GM15510 (cell line): ENCODE data around the gene MAP1B.

Source experiments
- POLR2A ChIP-seq: IDR thresholded peaks from 3 replicates; pipeline ENCODE4 v1.6.1; 2011; ENCODE audit warnings: borderline replicate concordance; ENCODE audit not compliant: insufficient read length; ENCODE audit errors: extremely low read depth

MAP1B gene

GRCh38 chr5:72115296-72115695 lies 8.0 kb downstream of the MAP1B start:
- no peak for TF ChIP-seq POLR2A

DNA sequence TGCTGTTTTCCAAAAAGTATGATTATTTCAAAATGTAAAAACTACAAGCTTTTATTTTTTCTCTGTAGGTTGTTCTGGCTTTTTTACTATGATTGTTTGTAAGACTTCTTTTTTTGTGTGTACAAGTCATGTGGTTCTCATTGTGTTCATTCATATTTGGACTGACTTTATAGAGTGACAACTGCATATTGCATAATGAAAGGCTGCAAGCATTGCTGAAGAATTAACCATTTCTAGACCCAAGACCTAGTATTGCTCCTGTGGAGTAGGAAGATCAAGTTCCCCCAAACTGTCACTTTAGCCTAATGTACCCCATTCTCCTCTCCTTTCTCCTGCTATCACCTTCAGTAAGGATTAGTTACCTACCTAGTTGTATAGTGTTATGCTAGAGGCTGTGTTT lies 10.0 kb downstream of the MAP1B start:
- no peak for TF ChIP-seq POLR2A

DNA sequence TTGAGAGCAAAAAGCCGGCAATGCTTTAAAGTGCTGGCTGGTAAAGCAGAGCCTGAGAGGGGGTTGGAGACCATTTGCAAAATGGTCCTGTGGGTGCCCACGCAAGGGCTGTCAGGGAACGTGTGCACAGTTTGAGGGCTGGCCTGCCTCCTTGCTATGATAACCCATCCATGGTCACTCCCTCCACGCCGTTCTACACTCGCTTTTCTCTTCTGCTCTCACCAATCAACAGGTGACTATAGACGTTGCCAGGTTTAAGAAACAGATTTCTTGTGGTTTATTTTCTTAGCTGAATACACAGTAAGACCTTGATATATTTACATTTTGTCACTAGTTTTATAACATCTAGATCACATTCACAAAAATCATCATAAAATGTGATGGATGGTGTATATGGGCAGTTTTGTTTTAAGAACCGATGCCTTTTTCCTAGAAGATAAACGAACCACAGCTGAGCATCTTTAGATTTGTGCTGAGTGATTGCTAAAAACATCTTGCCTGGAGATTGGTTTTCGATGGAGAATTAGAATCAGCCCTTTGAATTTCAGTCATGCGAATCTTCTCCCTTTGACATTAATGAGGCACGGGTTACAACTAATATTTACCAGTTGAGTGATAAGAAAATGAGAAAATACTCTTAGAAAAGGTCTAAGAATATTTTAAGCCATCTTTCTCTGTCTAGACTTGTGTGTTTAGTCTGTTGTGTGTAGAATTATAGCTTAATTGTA lies 13.9 kb downstream of the MAP1B start:
- no peak for TF ChIP-seq POLR2A

DNA sequence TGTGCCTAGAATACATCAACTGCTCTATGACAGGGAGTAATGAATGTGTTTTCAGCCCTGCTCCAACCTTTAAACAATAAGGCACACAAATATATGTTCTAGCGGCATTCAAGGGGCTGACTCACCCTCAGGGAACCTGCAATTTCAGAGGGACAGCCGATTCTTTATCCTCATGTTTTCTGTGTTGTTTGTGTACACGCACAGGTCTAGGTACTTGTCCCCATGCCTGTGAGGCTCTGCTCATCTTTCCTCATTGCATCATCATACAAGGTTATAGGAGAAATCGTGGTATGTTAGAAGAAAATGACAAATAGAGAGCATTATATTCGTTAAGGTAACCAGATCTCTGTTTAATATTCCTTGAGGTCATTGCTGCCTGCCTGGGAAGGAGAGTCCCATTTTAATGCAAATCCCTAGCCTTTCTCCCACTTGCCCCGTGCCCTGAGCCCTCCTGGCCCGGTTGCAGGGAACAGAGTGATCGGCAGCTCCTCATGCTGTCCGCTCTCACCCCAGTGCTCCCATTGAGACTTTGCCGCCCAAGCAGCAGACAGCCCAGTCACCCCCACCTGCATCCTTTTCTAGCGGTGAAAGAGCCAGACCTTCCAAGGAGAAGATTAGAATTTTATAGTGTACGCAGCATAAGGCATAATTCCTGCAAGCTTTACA lies 14.6 kb downstream of the MAP1B start:
- TF ChIP-seq POLR2A, result no peak

DNA sequence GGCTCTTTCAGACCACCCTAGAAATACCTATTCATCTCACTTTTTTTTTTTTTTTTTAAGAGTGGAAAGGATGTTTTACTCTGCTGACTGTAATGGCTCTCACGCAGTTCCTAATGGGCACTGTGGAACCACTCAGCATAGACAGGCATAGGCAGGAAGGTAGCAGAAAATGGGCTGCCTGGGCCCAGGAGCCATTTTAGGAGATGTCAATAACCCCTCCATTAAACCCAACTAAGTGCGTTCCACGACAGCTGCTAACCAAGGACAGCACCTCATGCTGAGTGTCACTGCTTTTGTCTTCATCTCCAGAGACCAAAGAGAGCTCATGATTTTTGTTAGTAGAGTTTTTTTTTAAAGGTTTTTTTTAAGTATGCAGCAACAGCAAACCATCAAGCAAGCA lies 15.3 kb downstream of the MAP1B start:
- TF ChIP-seq POLR2A, result no peak

- no peak for TF ChIP-seq POLR2A
Measured at GRCh38 chr5:72123764-72124376, 16.6 kb downstream of the MAP1B start.

DNA sequence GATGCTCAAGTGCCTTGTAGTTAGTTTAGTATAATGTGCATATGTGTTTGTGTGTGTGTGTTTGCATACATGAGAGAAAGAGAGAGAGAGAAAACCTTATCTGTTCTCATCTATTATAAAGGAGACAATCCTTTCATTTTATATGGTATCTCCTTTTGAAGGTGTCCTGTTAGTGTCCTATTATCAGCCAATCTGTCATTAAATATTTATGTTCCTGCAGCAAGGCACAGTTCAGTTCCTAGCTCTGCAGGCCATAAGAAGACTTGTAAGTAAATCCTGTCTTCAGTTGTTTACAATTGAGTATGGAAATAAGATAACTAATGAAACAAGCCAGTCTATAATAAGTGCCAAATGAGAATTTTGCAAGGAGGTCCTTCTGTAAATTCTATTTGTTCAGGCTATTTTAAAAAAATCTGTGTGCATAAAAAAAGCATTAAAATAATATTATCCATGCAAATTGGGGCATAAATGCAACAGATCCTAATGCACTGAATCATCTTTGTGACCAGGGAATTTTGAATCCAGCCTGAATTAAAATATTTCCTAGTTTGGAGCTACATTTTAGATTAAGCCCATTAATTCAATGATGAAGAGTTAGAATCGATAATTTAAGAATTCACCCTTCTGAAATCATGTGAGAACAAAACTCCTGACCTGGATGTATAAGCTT lies 18.1 kb downstream of the MAP1B start:
- TF ChIP-seq POLR2A, result no peak

DNA sequence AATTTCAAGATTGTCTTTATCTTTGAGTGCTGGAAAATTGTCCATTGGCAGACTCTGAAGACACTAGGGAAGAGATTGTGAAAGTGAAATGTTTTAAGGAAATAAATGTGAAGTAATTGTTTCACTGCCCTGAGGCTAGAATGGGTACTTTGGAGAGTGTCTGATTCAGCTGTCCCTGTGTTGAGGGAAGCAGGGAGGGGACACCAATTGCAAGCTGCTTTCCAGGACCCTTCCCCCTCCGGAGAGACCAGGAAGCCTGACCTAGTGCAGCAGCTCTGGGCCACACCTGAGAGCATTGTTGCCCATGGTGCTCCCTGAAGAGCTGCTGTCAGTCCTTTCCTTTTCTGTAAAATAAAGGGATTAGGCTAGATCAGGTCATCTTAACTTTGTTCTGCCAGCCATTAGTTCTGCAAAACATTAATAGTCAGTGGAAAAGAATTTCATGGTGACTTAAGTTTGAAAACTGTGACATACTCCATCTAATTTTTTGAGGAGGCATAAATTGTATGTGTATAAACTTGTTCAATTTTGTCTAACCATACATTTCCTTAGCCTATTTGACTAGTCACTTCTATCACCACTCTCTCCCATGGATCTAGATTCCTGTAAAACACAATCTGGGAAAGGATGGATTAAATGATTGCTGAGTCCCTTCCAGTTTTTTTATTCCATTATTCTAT lies 18.8 kb downstream of the MAP1B start:
- TF ChIP-seq POLR2A, result no peak

DNA sequence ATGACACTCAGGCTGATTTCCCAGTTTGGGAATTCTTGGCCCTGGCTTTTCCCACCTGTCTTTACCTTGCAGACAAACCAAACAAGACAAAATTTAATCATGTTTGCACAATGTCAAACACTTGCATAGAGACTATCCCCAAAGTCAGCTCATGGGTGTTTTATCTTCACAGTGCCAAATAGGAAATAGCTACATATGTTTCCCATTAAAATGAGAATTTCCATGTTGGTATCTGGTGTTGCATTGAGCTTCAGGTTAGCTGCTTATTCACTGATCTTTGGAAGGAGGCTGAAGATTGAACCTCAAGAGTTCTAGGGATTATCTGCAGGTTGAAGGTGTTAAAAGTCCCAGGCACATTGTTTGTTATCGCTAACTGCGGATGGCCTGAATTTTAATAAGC lies 19.5 kb downstream of the MAP1B start:
- TF ChIP-seq POLR2A, result no peak

- TF ChIP-seq POLR2A, result no peak
Measured at GRCh38 chr5:72129725-72130124, 22.4 kb downstream of the MAP1B start.

DNA sequence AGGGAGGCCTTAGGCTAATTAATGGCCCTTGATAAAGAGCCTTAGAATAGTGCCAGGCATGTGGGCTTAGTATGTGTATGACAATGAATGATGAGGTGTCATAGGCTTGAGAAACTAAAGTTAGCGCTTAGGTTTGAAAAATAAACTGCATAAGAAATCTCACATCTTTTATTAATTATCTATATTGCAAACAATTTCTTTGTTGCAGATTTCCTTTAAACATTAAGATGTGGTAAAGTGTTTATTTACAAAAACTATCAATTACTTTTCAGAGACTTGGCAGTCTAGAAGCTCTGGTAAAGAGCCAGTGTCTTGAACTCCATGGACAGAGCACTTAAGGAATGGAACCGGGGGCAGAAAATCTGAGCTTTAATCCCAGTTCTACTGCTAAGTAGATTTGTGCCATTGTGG lies 23.1 kb downstream of the MAP1B start:
- TF ChIP-seq POLR2A, result no peak

- TF ChIP-seq POLR2A, result no peak
Measured at GRCh38 chr5:72133212-72133990, 26.1 kb downstream of the MAP1B start.

DNA sequence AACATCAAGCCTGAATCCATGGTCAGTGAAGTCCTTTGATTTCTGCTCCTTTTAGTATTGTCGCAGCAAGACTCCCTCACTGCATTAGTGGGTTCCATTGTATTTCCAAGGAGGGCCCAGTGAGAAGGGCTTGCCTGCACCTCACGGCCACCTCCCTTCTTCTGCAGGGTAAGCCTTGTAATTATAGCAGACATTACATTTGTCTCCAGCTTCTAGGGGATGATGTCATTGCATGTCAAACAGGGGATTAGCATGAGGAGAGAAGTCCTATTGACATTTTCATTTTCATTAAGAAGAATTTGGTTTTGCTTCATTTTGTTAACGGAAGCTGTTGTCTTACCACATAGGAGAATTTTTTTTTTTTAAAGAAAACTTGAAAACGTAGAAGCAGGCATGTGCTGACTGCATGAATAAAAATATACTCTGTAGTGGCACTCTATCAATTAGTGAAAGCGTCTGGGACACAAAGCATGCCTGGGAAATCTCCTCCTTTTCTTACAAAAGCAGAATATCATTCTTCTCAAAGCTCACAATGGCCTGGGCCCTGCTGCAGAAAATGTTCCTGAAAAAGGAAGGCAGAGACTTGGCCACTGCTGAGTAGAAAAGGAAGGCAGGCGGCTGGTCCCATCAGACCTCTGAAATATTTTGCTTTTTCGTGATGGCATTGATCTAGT lies 27.1 kb downstream of the MAP1B start:
- no peak for TF ChIP-seq POLR2A
